T-helper 2 cell treated with Interferon-gamma antibody and Interleukin-4, amounts not matched to agents 5 μg/mL and 100 μg/mL, for 36 hours (primary cell): ENCODE results near the gene SKAP1.
"Not testable (repeated sequence)": the region's sequence is repeated elsewhere in the genome, so short reads cannot be mapped to it uniquely, and the experiment has no call there.

ENCODE experiments used
- DNase-seq: peaks from one replicate; pipeline ENCODE4 v3.0.0; 2021; ENCODE audit warnings: low spot score
- H3K27ac Mint-ChIP-seq: one replicate; pipeline ENCODE4 v1.8.0; 2021; ENCODE audit warnings: mild to moderate bottlenecking, mixed read lengths
- H3K27me3 Mint-ChIP-seq: one replicate; pipeline ENCODE4 v1.8.0; 2021; ENCODE audit warnings: low read depth, mixed read lengths
- H3K36me3 Mint-ChIP-seq: one replicate; pipeline ENCODE4 v1.8.0; 2021; ENCODE audit warnings: low read depth, mixed read lengths
- H3K4me1 Mint-ChIP-seq: one replicate; pipeline ENCODE4 v1.8.0; 2021; ENCODE audit warnings: low read depth, mixed read lengths
- H3K4me3 Mint-ChIP-seq: one replicate; pipeline ENCODE4 v1.8.0; 2022; ENCODE audit warnings: mild to moderate bottlenecking, moderate library complexity, mixed read lengths
- H3K9me3 Mint-ChIP-seq: one replicate; pipeline ENCODE4 v1.8.0; 2021; ENCODE audit warnings: mixed read lengths

SKAP1 gene

GRCh38 chr17:48247038-48247437, 183.0 kb downstream of the SKAP1 start:
- no peaks in the 10 kb centered on the region for H3K9me3 Mint-ChIP-seq
- no peak for DNase-seq
- no peak overlapping the region for H3K4me3 Mint-ChIP-seq
- H3K4me1 Mint-ChIP-seq: peaks cover 33% of the 10 kb centered on the region
- H3K36me3 Mint-ChIP-seq: no peaks in the 10 kb centered on the region
- no peaks in the 10 kb centered on the region for H3K27me3 Mint-ChIP-seq
- H3K27ac Mint-ChIP-seq: no peak overlapping the region

DNA sequence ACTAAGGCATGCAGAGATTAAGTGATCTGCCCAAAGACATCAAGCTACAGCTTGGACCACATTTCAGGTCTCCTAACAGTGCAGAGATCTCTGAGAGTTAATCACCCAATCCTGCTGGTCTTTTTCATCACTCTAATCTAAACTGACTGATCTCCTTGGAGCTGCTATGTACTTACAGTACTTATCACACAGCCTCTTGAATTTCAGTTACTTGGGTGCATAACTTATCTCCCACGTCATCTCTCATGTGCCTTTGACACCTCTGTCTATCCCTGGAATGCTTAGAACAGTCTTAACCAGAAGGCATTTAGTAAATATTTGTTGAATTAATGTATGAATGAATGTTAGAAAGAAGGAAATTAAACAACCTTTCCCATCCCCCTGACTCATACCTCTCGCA, 183.4 kb downstream of the SKAP1 start:
- no peak overlapping the region for H3K4me3 Mint-ChIP-seq
- no peaks in the 10 kb centered on the region for H3K27me3 Mint-ChIP-seq
- H3K4me1 Mint-ChIP-seq: peaks cover 37% of the 10 kb centered on the region
- H3K36me3 Mint-ChIP-seq: no peaks in the 10 kb centered on the region
- no peak overlapping the region for H3K27ac Mint-ChIP-seq
- no peak for DNase-seq
- H3K9me3 Mint-ChIP-seq: no peaks in the 10 kb centered on the region

DNA sequence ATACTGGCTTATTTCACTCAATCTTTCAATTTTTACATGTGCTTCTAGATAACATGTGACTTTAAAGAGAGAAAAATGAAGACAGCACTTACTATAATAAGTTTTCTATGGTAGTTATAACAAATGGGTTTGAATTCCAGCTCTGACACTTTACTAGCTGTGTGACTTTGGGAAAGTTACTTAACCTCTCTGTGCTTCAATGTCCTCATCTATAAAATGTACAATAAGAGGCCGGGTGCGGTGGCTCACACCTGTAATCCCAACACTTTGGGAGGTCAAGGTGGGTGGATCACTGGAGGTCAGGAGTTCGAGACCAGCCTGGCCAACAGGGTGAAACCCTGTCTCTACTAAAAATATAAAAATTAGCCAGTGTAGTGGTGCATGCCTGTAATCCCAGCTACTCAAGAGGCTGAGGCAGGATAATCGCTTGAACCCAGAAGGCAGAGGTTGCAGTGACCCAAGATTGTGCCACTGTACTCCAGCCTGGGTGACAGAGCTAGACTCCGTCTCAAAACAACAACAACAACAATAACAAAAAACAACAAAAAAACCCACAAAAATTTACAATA, 184.5 kb downstream of the SKAP1 start:
- H3K27ac Mint-ChIP-seq, H3K27me3 Mint-ChIP-seq: not testable (repeated sequence)
- H3K4me1 Mint-ChIP-seq: peaks cover 48% of the 10 kb centered on the region

DNA sequence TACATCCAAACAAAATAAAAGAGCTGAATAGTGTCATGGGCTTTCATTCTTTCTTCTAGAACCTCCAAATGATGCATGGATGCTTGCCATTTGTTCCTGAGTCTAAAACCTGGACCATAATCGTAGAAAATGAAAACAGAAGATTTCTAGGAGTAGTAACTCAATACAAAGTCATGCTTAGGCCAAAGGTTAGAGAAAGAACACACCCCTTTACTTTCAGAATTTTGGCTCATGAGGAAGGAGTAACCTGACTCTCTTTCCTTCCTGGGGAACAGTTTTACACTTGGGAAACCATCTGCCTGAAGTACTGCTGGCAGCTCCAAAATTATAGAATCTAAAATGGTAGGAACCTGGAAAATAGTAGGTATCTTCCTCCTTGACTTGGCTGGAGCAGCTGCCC, 185.2 kb downstream of the SKAP1 start:
- Mint-ChIP-seq H3K27me3 (no peaks in the 10 kb centered on the region), H3K4me1 (peaks cover 54% of the 10 kb centered on the region), H3K27ac (no peak overlapping the region), H3K9me3 (no peaks in the 10 kb centered on the region), H3K4me3 (no peak overlapping the region), H3K36me3 (peaks cover 4% of the 10 kb centered on the region)
- no peak for DNase-seq

More for the DNA sequence above, 184.5 kb downstream of the SKAP1 start:
- H3K4me3 Mint-ChIP-seq, H3K9me3 Mint-ChIP-seq, DNase-seq, H3K36me3 Mint-ChIP-seq: not testable (repeated sequence)

DNA sequence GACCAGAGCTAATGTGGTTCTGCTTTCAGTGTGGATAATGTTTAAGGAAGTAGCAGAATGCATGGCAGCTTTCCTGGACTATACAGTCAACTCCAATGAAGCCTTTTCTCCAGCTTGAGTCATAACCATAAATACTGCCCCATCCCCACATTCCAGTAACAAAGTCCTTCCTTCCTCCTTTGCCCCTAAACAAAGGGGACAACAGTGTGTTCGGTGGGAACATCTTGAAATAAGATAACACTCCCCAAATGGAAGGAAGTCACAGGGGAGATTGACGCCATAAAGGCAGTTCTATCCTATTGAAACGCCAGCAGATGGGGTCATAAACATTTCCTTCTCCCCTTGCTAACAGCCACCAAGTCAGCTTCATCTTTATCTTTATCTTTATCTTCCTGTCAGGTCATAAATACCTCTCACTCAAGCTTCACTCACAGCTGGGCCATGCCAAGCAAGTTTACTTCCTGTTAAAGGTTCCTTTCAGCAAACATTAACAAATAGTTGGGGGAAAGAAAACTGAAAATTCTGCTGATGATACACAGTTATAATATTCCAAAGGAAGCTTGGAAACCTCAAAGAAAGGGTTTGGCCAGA, 185.8 kb downstream of the SKAP1 start:
- Mint-ChIP-seq H3K9me3 (no peaks in the 10 kb centered on the region), H3K4me1 (peaks cover 58% of the 10 kb centered on the region), H3K36me3 (peaks cover 7% of the 10 kb centered on the region), H3K27me3 (no peaks in the 10 kb centered on the region), H3K4me3 (peak overlapping the region; percentile 7), H3K27ac (peak overlapping the region; percentile 56)
- DNase-seq: no peak

- Mint-ChIP-seq H3K4me1 (peaks cover 64% of the 10 kb centered on the region), H3K27ac (no peak overlapping the region)
Measured at GRCh38 chr17:48241770-48242497, 188.1 kb downstream of the SKAP1 start.

DNA sequence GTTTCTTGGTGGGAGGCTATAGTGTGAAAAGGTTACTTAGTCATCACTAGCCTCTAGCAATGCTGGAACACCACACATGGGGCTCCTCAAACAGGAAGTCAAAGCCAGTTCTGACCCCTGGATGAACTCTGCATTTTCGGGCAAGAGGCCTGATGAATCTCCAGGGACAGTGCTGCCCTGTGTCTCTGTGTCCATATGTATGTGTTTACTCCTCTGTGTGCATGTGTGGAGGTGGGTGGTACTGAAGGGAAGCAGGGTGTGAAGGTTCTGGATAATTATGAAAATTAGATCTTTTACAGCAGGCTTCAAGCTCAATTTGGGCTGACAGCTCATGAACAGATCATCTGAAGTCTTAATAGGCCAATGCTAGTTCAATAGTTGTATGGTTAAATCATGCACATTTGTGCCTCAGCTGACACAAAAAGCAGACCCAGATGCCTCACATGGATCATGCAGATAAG, 188.9 kb downstream of the SKAP1 start:
- Mint-ChIP-seq H3K27me3 (no peaks in the 10 kb centered on the region), H3K36me3 (peaks cover 14% of the 10 kb centered on the region), H3K9me3 (no peaks in the 10 kb centered on the region), H3K27ac (peak overlapping the region; percentile 72), H3K4me3 (peak overlapping the region; percentile 46), H3K4me1 (peaks cover 65% of the 10 kb centered on the region)
- DNase-seq: peak; percentile 25

More at GRCh38 chr17:48241770-48242497, 188.1 kb downstream of the SKAP1 start:
- no peaks in the 10 kb centered on the region for H3K9me3 Mint-ChIP-seq
- no peak for DNase-seq
- no peaks in the 10 kb centered on the region for H3K27me3 Mint-ChIP-seq
- peaks cover 14% of the 10 kb centered on the region for H3K36me3 Mint-ChIP-seq
- H3K4me3 Mint-ChIP-seq: no peak overlapping the region

- Mint-ChIP-seq H3K27me3 (no peaks in the 10 kb centered on the region), H3K4me1 (peaks cover 67% of the 10 kb centered on the region), H3K36me3 (peaks cover 19% of the 10 kb centered on the region), H3K9me3 (no peaks in the 10 kb centered on the region), H3K4me3 (no peak overlapping the region), H3K27ac (no peak overlapping the region)
- DNase-seq: no peak
Measured at GRCh38 chr17:48240562-48241130, 189.4 kb downstream of the SKAP1 start.

DNA sequence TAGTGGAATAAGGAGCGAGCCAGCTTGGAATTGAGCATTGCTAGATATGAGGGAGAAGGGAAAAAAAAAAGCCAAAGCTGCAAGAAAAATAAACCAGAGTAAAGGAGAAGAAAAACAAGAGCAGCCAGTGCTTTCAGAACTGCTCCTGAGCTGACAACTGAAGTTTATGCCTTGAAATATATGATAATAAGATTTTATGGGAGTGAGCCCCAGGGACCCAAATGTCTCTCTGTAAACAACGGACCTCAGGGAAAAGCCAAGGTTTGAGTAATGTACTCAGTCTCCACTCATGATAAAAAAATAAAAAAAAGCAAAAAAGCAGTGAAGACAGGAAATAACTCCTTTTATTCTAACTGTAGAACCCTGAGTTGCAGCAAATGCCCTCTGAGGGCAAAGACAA, 189.9 kb downstream of the SKAP1 start:
- Mint-ChIP-seq H3K9me3 (no peaks in the 10 kb centered on the region), H3K27ac (no peak overlapping the region), H3K27me3 (no peaks in the 10 kb centered on the region), H3K4me1 (peaks cover 64% of the 10 kb centered on the region), H3K4me3 (no peak overlapping the region), H3K36me3 (peaks cover 21% of the 10 kb centered on the region)
- no peak for DNase-seq

GRCh38 chr17:48239603-48239995, 190.4 kb downstream of the SKAP1 start:
- Mint-ChIP-seq H3K27ac (no peak overlapping the region), H3K9me3 (no peaks in the 10 kb centered on the region), H3K4me1 (peaks cover 58% of the 10 kb centered on the region), H3K27me3 (no peaks in the 10 kb centered on the region), H3K4me3 (no peak overlapping the region), H3K36me3 (peaks cover 26% of the 10 kb centered on the region)
- no peak for DNase-seq

DNA sequence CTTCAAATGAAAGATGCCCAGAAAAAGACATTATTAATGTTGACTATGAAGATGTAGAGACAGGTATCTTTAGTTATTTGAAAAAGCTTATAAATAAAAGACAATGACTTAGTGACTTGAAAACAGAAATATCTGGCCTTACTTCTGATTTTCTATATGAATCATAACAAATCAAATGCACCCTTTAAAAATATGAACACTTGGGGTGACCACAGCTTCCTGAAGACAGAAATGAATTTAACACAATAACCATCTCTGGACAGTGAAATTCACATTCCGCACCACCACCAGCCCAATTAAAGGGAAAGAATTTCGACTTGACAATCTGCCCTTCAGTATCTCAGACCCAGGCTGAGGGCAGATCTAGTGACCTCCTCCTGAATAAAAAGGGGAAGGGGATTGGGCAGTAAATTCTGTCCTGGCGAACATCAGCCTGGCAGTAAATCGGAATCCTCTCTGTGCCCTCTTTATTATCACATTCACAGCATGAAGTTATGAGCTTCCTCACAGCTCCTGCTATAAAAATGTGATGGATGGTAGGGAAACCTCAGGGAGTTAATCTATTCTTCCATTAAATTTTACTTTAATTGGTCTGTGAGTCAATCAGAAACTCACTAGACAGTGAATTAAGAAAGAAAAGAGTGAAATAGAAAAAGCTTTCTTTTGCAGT, 190.9 kb downstream of the SKAP1 start:
- Mint-ChIP-seq H3K27me3 (no peaks in the 10 kb centered on the region), H3K27ac (no peak overlapping the region)

DNA sequence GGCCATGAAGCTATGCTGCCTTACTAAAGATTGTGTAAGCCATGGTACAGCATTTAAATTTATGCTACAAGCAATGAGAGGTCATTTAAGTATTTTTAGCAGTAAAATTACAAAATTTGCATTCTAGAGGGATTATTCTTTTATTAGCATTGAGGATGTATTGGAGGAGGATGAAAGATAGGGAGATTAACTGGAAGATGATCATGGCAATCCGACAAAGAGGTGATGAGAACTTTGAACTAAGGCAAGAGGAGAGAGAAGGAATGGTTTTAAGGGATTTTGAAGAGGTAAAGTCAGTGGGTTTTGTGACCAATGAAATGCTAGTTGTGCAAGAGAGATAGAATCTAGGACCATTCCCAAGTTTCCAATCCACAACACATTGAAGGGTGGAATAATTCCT, 192.6 kb downstream of the SKAP1 start:
- H3K4me3 Mint-ChIP-seq: no peak overlapping the region
- peaks cover 30% of the 10 kb centered on the region for H3K36me3 Mint-ChIP-seq
- no peaks in the 10 kb centered on the region for H3K9me3 Mint-ChIP-seq
- no peak for DNase-seq
- peaks cover 43% of the 10 kb centered on the region for H3K4me1 Mint-ChIP-seq
- no peak overlapping the region for H3K27ac Mint-ChIP-seq
- no peaks in the 10 kb centered on the region for H3K27me3 Mint-ChIP-seq

More for the DNA sequence above, 190.9 kb downstream of the SKAP1 start:
- Mint-ChIP-seq H3K9me3 (no peaks in the 10 kb centered on the region), H3K4me1 (peaks cover 53% of the 10 kb centered on the region), H3K4me3 (no peak overlapping the region), H3K36me3 (peaks cover 26% of the 10 kb centered on the region)
- DNase-seq: no peak

GRCh38 chr17:48236681-48237134, 193.3 kb downstream of the SKAP1 start:
- no peaks in the 10 kb centered on the region for H3K9me3 Mint-ChIP-seq
- no peaks in the 10 kb centered on the region for H3K27me3 Mint-ChIP-seq
- H3K4me3 Mint-ChIP-seq: no peak overlapping the region
- H3K36me3 Mint-ChIP-seq: peaks cover 30% of the 10 kb centered on the region
- no peak for DNase-seq
- no peak overlapping the region for H3K27ac Mint-ChIP-seq
- H3K4me1 Mint-ChIP-seq: peaks cover 39% of the 10 kb centered on the region

GRCh38 chr17:48234922-48235321, 195.1 kb downstream of the SKAP1 start:
- Mint-ChIP-seq H3K9me3 (no peaks in the 10 kb centered on the region), H3K27me3 (no peaks in the 10 kb centered on the region), H3K27ac (no peak overlapping the region), H3K4me3 (no peak overlapping the region), H3K36me3 (peaks cover 34% of the 10 kb centered on the region), H3K4me1 (peaks cover 27% of the 10 kb centered on the region)
- no peak for DNase-seq
